GM18858 (cell line): Measurements from ENCODE around the gene SHF.
"Not testable (repeated sequence)": the region's sequence is repeated elsewhere in the genome, so short reads cannot be mapped to it uniquely, and the experiment has no call there.

ENCODE experiments used
- ATAC-seq: cut with Tn5 transposase; IDR thresholded peaks from one replicate; pipeline ENCODE4 v1.9.1; 2021; ENCODE audit not compliant: unreplicated experiment

SHF gene

GRCh38 chr15:45148076-45149059 lies 39.4 kb downstream of the SHF start:
- ATAC-seq: no peak

- no peak for ATAC-seq
Measured at GRCh38 chr15:45147606-45148005, 40.2 kb downstream of the SHF start.

GRCh38 chr15:45146405-45146804 lies 41.4 kb downstream of the SHF start:
- ATAC-seq: no peak

- ATAC-seq: no peak
Measured at GRCh38 chr15:45144775-45145174, 43.0 kb downstream of the SHF start.

- ATAC-seq: no peak
Measured at GRCh38 chr15:45143946-45144345, 43.8 kb downstream of the SHF start.

- ATAC-seq: no peak
Measured at GRCh38 chr15:45143056-45143455, 44.7 kb downstream of the SHF start.

GRCh38 chr15:45141386-45141785 lies 46.4 kb downstream of the SHF start:
- no peak for ATAC-seq

- no peak for ATAC-seq
Measured at GRCh38 chr15:45140557-45141250, 47.1 kb downstream of the SHF start.

GRCh38 chr15:45139770-45140169 lies 48.0 kb downstream of the SHF start:
- no peak for ATAC-seq

GRCh38 chr15:45138814-45139765 lies 48.7 kb downstream of the SHF start:
- no peak for ATAC-seq

GRCh38 chr15:45137703-45138102 lies 50.1 kb downstream of the SHF start:
- no peak for ATAC-seq

- ATAC-seq: no peak
Measured at GRCh38 chr15:45136378-45136764, 51.4 kb downstream of the SHF start.

GRCh38 chr15:45135705-45136377 lies 51.9 kb downstream of the SHF start:
- not testable (repeated sequence) for ATAC-seq

GRCh38 chr15:45134682-45135604 lies 52.8 kb downstream of the SHF start:
- no peak for ATAC-seq

GRCh38 chr15:45134046-45134445 lies 53.7 kb downstream of the SHF start:
- no peak for ATAC-seq

- ATAC-seq: no peak
Measured at GRCh38 chr15:45133561-45133920, 54.2 kb downstream of the SHF start.

GRCh38 chr15:45132844-45133560 lies 54.8 kb downstream of the SHF start:
- no peak for ATAC-seq

- no peak for ATAC-seq
Measured at GRCh38 chr15:45131510-45131909, 56.3 kb downstream of the SHF start.
